Measurements from ENCODE around the gene SPTBN2. TPM values are rescaled to one million over a fixed set of nuclear protein-coding genes. Genes with fewer than 3 reads are reported as not detected.

Gene SPTBN2
- total and polyA plus RNA-seq, 3 donors from 2014 or later: 116 to 239 (median 159) TPM

GRCh38 chr11:66708094-66708493 is 20.9 kb downstream of the SPTBN2 start:
- H3K9me3 ChIP-seq: no peaks in the 10 kb centered on the region
- H3K27ac ChIP-seq: no peak overlapping the region
- H3K4me3 ChIP-seq: no peak overlapping the region
- no peaks in the 10 kb centered on the region for H3K4me1 ChIP-seq
- intact Hi-C loops (cut with DNase I; ENCODE audit: low total_unique reads): no loop called here
- H3K27me3 ChIP-seq: no peaks in the 10 kb centered on the region
- TF ChIP-seq, protein P1, sequence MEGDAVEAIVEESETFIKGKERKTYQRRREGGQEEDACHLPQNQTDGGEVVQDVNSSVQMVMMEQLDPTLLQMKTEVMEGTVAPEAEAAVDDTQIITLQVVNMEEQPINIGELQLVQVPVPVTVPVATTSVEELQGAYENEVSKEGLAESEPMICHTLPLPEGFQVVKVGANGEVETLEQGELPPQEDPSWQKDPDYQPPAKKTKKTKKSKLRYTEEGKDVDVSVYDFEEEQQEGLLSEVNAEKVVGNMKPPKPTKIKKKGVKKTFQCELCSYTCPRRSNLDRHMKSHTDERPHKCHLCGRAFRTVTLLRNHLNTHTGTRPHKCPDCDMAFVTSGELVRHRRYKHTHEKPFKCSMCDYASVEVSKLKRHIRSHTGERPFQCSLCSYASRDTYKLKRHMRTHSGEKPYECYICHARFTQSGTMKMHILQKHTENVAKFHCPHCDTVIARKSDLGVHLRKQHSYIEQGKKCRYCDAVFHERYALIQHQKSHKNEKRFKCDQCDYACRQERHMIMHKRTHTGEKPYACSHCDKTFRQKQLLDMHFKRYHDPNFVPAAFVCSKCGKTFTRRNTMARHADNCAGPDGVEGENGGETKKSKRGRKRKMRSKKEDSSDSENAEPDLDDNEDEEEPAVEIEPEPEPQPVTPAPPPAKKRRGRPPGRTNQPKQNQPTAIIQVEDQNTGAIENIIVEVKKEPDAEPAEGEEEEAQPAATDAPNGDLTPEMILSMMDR (IDR thresholded peaks at IDR 0.05): no peak
- no peak for TF ChIP-seq POLR2A (IDR thresholded peaks at IDR 0.05)
- WGBS, 2 donors: 93 to 95% methylated on average over 20 of the region's 20 CpGs
- H3K36me3 ChIP-seq (ENCODE audit: low read depth, missing control alignments): no peaks in the 10 kb centered on the region
- DNase-seq: no peak

DNA sequence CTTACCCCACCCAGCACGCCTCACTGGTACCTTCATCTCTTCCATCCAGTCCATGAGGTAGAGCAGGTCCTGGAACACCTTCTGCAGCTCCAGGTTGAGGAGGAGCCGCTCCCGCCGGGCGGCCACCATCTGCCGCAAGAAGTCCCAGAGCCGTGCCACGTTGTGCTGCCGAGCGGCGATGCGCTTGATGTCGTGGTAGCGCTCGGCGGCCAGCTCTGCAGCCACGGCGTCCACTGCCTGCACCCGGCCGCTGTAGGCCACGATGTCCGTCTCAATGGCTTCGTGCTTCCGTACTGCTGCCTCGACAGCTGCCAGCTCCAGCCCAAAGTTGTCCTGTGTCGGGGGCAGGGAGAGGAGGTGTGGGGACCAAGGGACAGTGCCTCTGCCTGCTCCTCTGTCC is 21.5 kb downstream of the SPTBN2 start:
- H3K4me1 ChIP-seq: no peaks in the 10 kb centered on the region
- H3K4me3 ChIP-seq: no peak overlapping the region
- intact Hi-C loops (cut with DNase I; ENCODE audit: low total_unique reads): no loop called here
- WGBS, 2 donors: 91 to 97% methylated on average over 26 of the region's 26 CpGs
- DNase-seq: no peak
- TF ChIP-seq POLR2A (IDR thresholded peaks at IDR 0.05): no peak
- TF ChIP-seq, protein P1 (IDR thresholded peaks at IDR 0.05): no peak
- H3K27ac ChIP-seq: no peak overlapping the region
- no peaks in the 10 kb centered on the region for H3K27me3 ChIP-seq
- H3K36me3 ChIP-seq (ENCODE audit: low read depth, missing control alignments): no peaks in the 10 kb centered on the region
- H3K9me3 ChIP-seq: no peaks in the 10 kb centered on the region

DNA sequence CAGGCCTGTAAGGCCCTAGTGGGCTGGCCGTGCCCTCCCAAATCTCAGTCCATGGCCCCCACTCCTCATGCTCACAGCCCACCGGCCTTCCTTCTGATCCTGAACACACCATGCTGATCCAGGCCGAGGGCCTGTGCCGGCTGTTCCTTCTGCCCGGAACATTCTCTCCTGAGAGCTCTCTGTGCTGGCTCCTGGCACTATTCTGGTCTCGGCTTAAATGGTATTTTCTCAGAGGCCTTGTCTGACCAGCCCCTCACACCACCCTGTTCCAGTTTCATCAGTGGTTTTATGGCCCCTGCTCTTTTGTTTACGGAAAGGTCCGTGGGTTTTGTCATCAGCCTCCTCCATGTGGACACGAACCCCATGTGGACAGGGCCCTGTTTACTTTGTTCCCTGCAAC is 22.0 kb downstream of the SPTBN2 start:
- DNase-seq: no peak
- Histone ChIP-seq H3K4me3 (no peak overlapping the region), H3K36me3 (ENCODE audit: low read depth, missing control alignments) (no peaks in the 10 kb centered on the region), H3K4me1 (no peaks in the 10 kb centered on the region), H3K9me3 (no peaks in the 10 kb centered on the region), H3K27ac (no peak overlapping the region), H3K27me3 (no peaks in the 10 kb centered on the region)
- 87 to 88% methylated on average over 8 to 9 of the region's 9 CpGs for WGBS, 2 donors
- intact Hi-C loops (cut with DNase I; ENCODE audit: low total_unique reads): no loop called here
- TF ChIP-seq POLR2A (IDR thresholded peaks at IDR 0.05): no peak
- TF ChIP-seq, protein P1 (IDR thresholded peaks at IDR 0.05): no peak

GRCh38 chr11:66705587-66706335 is 23.3 kb downstream of the SPTBN2 start:
- H3K36me3 ChIP-seq (ENCODE audit: low read depth, missing control alignments): no peaks in the 10 kb centered on the region
- H3K9me3 ChIP-seq: no peaks in the 10 kb centered on the region
- intact Hi-C loops (cut with DNase I; ENCODE audit: low total_unique reads): no loop called here
- TF ChIP-seq, protein P1 (IDR thresholded peaks at IDR 0.05): no peak
- TF ChIP-seq POLR2A (IDR thresholded peaks at IDR 0.05): no peak
- no peaks in the 10 kb centered on the region for H3K27me3 ChIP-seq
- no peaks in the 10 kb centered on the region for H3K4me1 ChIP-seq
- no peak overlapping the region for H3K27ac ChIP-seq
- no peak overlapping the region for H3K4me3 ChIP-seq
- no peak for DNase-seq
- 94% methylated on average over 26 of the region's 26 CpGs for WGBS, 2 donors

Measured in testis (tissue), 3 donors.